DOHH2 (cell line): ENCODE data around the gene NFIX.

Source experiments
- H3F3A ChIP-seq: fragments of 200-600 bp; sonication (generic), shearing (Covaris generic); 2 replicates; pipeline ENCODE4 v1.6.0; 2016; ENCODE audit warnings: antibody characterized with exemption, mild to moderate bottlenecking; ENCODE audit not compliant: control insufficient read depth, insufficient read depth
- H3K27ac ChIP-seq: fragments of 200-600 bp; sonication (generic); 2 replicates; pipeline ENCODE4 v1.5.1; 2014; ENCODE audit warnings: low read depth, mild to moderate bottlenecking, low read length, moderate library complexity
- H3K27me3 ChIP-seq: fragments of 200-600 bp; sonication (generic); 2 replicates; pipeline ENCODE4 v1.6.1; 2014; ENCODE audit warnings: mild to moderate bottlenecking, low read length, mixed read lengths; ENCODE audit not compliant: control insufficient read depth
- H3K36me3 ChIP-seq: fragments of 200-600 bp; sonication (generic); 2 replicates; pipeline ENCODE4 v1.6.1; 2014; ENCODE audit warnings: mild to moderate bottlenecking, low read length, moderate library complexity, mixed read lengths; ENCODE audit not compliant: control insufficient read depth
- H3K4me1 ChIP-seq: fragments of 200-600 bp; sonication (generic); 2 replicates; pipeline ENCODE4 v1.6.1; 2014; ENCODE audit warnings: mild to moderate bottlenecking, low read length, mixed read lengths; ENCODE audit not compliant: control insufficient read depth
- H3K4me2 ChIP-seq: fragments of 200-600 bp; sonication (generic); 2 replicates; pipeline ENCODE4 v1.6.0; 2014; ENCODE audit warnings: mild to moderate bottlenecking, low read length, moderate library complexity
- H3K4me3 ChIP-seq: fragments of 200-600 bp; sonication (generic); 2 replicates; pipeline ENCODE4 v1.5.1; 2014; ENCODE audit warnings: mild to moderate bottlenecking, low read length, mixed read lengths
- H3K79me2 ChIP-seq: fragments of 200-600 bp; sonication (generic); 2 replicates; pipeline ENCODE4 v1.6.1; 2014; ENCODE audit warnings: mild to moderate bottlenecking, low read length, mixed read lengths; ENCODE audit not compliant: control insufficient read depth
- H3K9me2 ChIP-seq: fragments of 200-600 bp; sonication (generic); replicated peaks from 2 replicates; pipeline ENCODE4 v1.6.1; 2014; ENCODE audit warnings: mild to moderate bottlenecking, low read length, mixed read lengths; ENCODE audit not compliant: control insufficient read depth
- H3K9me3 ChIP-seq: fragments of 200-600 bp; sonication (generic); 2 replicates; pipeline ENCODE4 v1.6.1; 2014; ENCODE audit warnings: antibody characterized with exemption, low read length, mixed read lengths; ENCODE audit not compliant: control insufficient read depth, insufficient read depth
- H4K20me1 ChIP-seq: fragments of 200-600 bp; sonication (generic); 2 replicates; pipeline ENCODE4 v1.6.0; 2014; ENCODE audit warnings: low read depth, mild to moderate bottlenecking, antibody characterized with exemption, low read length, moderate library complexity; ENCODE audit not compliant: control insufficient read depth, insufficient read depth
- EZH2phosphoT487 ChIP-seq: fragments of 200-600 bp; sonication (generic); IDR thresholded peaks from 2 replicates; pipeline ENCODE4 v1.6.1; 2017; ENCODE audit warnings: borderline replicate concordance, mild to moderate bottlenecking, antibody characterized with exemption, low read length, moderate library complexity, mixed read lengths
- TF ChIP-seq, protein P1 (sequence below): fragments of 200-600 bp; sonication (generic); IDR thresholded peaks from one replicate; pipeline ENCODE4 v1.5.1; 2014; ENCODE audit warnings: antibody characterized with exemption, mild to moderate bottlenecking, low read depth, low read length; ENCODE audit not compliant: poor library complexity, severe bottlenecking

Gene NFIX

DNA sequence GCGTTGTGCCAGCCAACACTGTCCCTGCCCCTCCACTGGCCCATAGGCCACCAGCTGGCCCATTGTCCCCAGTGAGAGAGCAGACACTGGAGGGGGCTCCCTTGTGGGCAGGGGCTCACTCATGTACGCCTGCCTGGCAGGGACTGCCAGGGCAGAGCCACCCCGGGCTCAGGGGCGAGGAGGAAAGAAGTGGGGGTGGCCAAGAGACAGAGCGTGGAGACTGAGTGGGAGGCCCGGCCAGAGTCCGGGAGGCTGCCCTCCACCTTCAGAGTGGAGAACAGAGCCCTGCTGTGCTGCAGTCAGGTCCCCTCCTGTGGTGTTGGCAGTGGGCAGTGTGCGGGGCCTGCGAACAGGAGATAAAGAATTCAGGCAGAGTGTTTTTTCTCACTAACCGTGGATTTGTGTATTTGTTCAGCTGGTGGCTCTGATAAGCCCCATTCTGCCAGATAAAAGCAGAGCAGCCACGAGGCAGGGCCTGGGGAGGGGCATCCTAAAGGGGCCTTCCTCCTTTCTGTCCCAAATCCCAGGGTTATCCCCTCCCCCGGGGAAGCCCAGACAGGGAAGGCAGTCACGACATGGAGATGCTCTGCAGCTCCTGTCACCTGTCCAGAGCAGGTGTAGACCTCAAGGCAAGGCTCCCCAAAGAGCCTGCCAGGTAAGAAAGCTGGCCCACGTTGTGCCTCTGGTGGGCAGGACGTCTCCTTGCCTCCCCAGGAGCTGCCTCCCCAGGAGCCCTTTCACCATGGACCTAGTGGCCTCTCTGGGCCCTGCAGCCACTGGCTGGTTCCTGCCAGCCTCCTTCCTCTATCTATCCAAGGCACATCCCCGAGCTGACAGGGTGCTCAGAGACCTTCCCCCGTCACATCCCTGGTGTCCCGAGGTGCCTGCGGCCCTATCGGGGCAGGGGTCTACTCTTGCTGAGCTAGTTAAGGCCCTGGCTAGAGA, 74.4 kb downstream of the NFIX start:
- H3K27me3 ChIP-seq: peaks cover 27% of the 10 kb centered on the region
- H3K4me2 ChIP-seq: no peak overlapping the region
- H4K20me1 ChIP-seq: no peaks in the 10 kb centered on the region
- no peaks in the 10 kb centered on the region for H3K36me3 ChIP-seq
- H3K9me2 ChIP-seq: no peaks in the 10 kb centered on the region
- no peaks in the 10 kb centered on the region for H3F3A ChIP-seq
- TF ChIP-seq EZH2phosphoT487: no peak
- TF ChIP-seq, protein P1, sequence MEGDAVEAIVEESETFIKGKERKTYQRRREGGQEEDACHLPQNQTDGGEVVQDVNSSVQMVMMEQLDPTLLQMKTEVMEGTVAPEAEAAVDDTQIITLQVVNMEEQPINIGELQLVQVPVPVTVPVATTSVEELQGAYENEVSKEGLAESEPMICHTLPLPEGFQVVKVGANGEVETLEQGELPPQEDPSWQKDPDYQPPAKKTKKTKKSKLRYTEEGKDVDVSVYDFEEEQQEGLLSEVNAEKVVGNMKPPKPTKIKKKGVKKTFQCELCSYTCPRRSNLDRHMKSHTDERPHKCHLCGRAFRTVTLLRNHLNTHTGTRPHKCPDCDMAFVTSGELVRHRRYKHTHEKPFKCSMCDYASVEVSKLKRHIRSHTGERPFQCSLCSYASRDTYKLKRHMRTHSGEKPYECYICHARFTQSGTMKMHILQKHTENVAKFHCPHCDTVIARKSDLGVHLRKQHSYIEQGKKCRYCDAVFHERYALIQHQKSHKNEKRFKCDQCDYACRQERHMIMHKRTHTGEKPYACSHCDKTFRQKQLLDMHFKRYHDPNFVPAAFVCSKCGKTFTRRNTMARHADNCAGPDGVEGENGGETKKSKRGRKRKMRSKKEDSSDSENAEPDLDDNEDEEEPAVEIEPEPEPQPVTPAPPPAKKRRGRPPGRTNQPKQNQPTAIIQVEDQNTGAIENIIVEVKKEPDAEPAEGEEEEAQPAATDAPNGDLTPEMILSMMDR: no peak
- H3K79me2 ChIP-seq: no peaks in the 10 kb centered on the region
- no peaks in the 10 kb centered on the region for H3K9me3 ChIP-seq
- no peak overlapping the region for H3K27ac ChIP-seq
- no peaks in the 10 kb centered on the region for H3K4me1 ChIP-seq
- no peak overlapping the region for H3K4me3 ChIP-seq

DNA sequence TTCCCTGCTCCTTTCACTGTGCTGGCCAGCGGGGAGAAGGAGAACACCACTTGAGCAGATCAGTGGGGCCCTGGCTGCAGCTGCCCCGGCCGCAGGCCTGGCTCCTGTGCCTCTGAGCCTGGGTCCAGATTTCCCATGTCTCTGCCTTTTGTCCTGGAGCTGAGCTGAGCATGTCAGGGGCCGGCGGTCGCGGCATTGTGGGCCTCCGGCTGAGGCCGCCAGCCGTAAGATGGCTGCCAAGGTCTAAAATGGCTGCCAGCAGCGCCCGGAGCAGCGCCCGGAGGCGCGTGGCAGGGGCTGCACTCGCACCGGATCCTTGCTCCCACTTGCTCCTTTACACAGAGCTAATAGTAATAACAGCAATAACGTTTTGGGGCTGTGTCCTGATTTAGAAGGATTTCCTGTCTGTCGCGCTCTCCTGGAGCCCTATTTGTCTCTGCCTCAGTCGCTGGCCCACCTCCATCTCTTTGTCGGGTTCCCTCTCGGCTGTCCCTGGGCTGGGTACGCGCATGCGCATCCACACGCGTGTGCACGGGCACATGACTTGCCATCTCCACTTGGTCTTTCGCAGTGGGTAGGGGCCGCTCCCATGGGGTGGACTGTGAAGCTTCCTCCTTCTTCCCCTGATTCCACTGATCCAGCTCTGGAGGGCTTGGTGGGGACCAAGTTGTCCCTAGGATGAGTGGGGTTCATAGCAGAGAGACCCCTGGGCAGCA, 75.3 kb downstream of the NFIX start:
- no peak overlapping the region for H3K4me3 ChIP-seq
- TF ChIP-seq, protein P1: no peak
- no peak for TF ChIP-seq EZH2phosphoT487
- H3K27me3 ChIP-seq: peaks cover 27% of the 10 kb centered on the region
- no peaks in the 10 kb centered on the region for H3F3A ChIP-seq
- no peaks in the 10 kb centered on the region for H3K79me2 ChIP-seq
- no peaks in the 10 kb centered on the region for H3K9me3 ChIP-seq
- H3K4me2 ChIP-seq: no peak overlapping the region
- H3K27ac ChIP-seq: no peak overlapping the region
- H3K4me1 ChIP-seq: no peaks in the 10 kb centered on the region
- no peaks in the 10 kb centered on the region for H3K36me3 ChIP-seq
- no peaks in the 10 kb centered on the region for H3K9me2 ChIP-seq
- H4K20me1 ChIP-seq: no peaks in the 10 kb centered on the region

DNA sequence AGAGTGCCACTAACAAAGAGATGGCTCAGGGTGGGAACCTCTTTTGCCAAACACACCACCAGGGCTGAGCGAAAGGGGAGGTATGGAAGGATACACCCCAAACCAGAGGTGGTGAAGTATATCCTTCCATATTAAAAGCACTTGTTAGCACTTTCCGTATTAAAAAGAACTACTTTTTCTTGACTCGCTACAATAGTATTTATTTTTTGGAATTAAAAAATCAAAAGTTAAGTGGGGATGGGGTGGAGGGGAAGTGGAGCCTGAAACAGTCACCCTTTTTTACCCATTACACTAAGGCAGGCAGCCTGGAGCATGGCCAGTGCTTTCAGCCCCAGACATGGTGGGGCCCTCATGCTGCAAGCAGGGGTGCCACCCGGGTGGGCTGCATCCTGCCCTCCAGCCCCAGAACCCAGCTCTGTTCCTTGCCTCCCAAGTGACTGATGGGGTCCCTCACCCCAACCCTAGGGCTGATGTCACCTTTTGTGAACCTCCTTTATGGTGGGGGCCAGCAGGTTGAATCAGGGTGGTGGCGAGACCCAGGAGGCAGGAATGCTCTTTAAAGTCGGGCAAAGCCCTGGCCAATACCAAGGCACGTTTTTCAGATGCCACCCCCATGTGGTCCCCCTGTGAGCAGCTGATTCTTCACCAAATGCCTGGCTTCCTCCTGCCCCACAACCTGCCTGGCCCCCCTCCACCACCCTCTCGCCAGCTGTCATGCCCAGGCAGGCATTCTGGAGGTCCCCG, 76.3 kb downstream of the NFIX start:
- H3F3A ChIP-seq: no peaks in the 10 kb centered on the region
- H3K79me2 ChIP-seq: no peaks in the 10 kb centered on the region
- no peaks in the 10 kb centered on the region for H3K36me3 ChIP-seq
- H3K4me2 ChIP-seq: no peak overlapping the region
- no peak overlapping the region for H3K4me3 ChIP-seq
- H4K20me1 ChIP-seq: no peaks in the 10 kb centered on the region
- TF ChIP-seq, protein P1: no peak
- TF ChIP-seq EZH2phosphoT487: no peak
- H3K27ac ChIP-seq: no peak overlapping the region
- H3K9me3 ChIP-seq: no peaks in the 10 kb centered on the region
- no peaks in the 10 kb centered on the region for H3K9me2 ChIP-seq
- peaks cover 31% of the 10 kb centered on the region for H3K27me3 ChIP-seq
- H3K4me1 ChIP-seq: no peaks in the 10 kb centered on the region
